IPS-15b (cell line): ENCODE results near the gene DIPK1B.
A peak's percentile ranks its signal among the peaks of the same experiment; 100 is the strongest.

Experiments used
- H3K27me3 ChIP-seq: one replicate; pipeline ENCODE4 v1.6.1; 2013; ENCODE audit warnings: low read length; ENCODE audit not compliant: control insufficient read depth, insufficient read depth
- H3K36me3 ChIP-seq: one replicate; pipeline ENCODE4 v1.6.1; 2013; ENCODE audit warnings: low read length; ENCODE audit not compliant: control insufficient read depth, insufficient read depth
- H3K4me1 ChIP-seq: one replicate; pipeline ENCODE4 v1.6.1; 2013; ENCODE audit warnings: mild to moderate bottlenecking, low read length; ENCODE audit not compliant: control insufficient read depth, insufficient read depth
- H3K4me3 ChIP-seq: one replicate; pipeline ENCODE4 v1.5.1; 2013; ENCODE audit warnings: low read depth, low read length
- H3K9ac ChIP-seq: one replicate; pipeline ENCODE4 v1.6.1; 2013; ENCODE audit warnings: low read depth, mild to moderate bottlenecking, low read length
- H3K9me3 ChIP-seq: one replicate; pipeline ENCODE4 v1.6.1; 2013; ENCODE audit warnings: mild to moderate bottlenecking, low read length; ENCODE audit not compliant: control insufficient read depth, insufficient read depth

Gene DIPK1B

DNA sequence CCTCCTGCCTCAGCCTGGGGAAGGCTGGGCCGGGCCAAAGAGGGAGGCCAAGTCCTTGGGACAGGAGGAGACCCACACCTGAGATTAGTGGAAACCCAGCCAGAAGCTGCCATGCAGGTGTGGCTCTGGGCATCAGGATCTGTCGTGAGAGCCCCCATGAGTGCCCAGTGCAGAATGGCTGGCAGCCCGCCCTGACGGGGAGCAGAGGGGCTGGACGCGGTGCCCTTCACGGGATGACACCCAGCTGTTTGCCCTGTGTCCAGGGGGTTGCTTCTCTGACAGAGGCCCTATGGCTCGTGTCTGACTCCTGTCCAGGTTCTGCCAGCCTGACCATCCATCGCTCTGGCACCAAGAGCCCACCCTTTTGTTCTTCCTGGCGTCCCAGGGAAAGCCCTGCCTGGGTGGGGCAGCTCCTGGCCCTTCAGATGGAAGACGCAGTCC lies 8.5 kb downstream of the DIPK1B start:
- Histone ChIP-seq H3K9ac (no peak overlapping the region), H3K27me3 (no peaks in the 10 kb centered on the region), H3K4me3 (no peak overlapping the region), H3K9me3 (no peaks in the 10 kb centered on the region), H3K36me3 (peaks cover 46% of the 10 kb centered on the region), H3K4me1 (peaks cover 2% of the 10 kb centered on the region)

DNA sequence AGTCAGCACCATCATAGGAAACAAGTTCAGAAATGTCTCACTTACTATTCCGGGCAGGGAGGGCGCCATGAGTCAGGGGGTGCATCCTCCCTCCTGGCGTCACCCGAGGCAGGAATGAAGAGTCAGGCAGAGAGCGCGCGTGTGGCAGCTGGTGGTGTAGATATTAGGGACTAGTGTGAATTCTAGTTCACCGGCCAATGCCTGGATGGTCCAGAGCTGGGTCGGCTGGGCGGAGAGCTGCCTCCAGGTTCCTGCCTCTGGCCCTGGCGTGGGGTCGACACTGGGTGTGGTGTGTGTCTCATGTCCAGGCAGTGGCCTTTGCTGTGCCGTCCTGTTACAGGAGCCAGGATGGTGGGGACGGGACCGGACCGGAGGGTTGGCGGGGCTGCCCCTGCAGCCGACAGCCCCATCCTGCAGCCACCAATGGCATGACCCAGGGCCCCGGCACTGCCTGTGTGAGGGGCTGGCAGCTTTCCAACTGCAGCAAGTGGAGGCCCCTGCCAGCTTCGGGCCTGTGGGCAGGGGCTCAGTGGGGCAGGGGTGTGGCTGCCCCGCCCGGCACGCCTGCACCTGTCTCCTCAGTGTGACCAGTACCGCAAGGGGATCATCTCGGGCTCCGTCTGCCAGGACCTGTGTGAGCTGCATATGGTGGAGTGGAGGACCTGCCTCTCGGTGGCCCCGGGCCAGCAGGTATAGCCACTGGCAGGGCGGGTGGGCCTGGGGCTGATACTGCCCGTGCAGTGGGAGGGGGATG lies 9.1 kb downstream of the DIPK1B start:
- peaks cover 6% of the 10 kb centered on the region for H3K4me1 ChIP-seq

DNA sequence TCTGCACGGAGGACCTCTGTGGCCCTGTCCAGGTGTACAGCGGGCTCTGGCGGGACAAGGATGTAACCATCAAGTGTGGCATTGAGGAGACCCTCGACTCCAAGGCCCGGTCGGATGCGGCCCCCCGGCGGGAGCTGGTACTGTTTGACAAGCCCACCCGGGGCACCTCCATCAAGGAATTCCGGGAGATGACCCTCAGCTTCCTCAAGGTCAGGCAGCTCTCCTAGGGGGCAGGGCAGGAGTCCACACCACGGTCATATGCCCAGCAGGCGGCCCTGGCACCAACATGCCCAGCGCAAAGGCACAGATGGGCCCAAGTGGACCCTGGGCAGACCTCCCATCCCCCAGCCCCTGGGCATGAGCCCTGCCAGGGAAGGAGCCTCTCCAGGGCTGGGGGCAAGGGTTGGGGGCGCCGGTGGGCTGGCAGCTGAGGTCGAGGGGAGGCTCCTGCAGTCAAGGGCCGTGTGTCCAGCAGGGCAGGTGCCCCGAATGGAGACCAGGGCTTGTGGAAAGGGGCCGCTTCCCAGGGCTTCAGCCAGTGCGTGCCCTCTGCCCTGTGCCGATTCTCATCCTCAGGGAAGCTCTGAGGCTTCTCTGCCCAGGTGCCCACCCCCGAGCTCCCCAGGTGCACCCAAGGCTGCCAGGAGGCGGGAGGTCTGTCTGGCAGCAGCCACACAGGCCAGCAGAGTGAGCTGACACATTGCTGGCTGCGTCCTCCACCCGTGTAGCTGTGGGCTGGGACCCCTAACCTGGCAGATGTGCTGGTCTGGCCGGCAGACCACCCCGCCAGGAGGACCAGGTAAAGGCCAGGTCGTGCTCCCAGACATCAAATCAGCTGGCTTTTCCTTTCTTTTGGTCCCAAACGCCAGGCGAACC lies 10.0 kb downstream of the DIPK1B start:
- Histone ChIP-seq H3K4me3 (no peak overlapping the region), H3K9ac (no peak overlapping the region), H3K4me1 (peaks cover 10% of the 10 kb centered on the region), H3K27me3 (no peaks in the 10 kb centered on the region), H3K36me3 (peaks cover 54% of the 10 kb centered on the region), H3K9me3 (no peaks in the 10 kb centered on the region)

More for the DNA sequence above, 9.1 kb downstream of the DIPK1B start:
- H3K36me3 ChIP-seq = peaks cover 52% of the 10 kb centered on the region
- H3K4me3 ChIP-seq = no peak overlapping the region
- no peaks in the 10 kb centered on the region for H3K27me3 ChIP-seq
- no peaks in the 10 kb centered on the region for H3K9me3 ChIP-seq
- no peak overlapping the region for H3K9ac ChIP-seq

DNA sequence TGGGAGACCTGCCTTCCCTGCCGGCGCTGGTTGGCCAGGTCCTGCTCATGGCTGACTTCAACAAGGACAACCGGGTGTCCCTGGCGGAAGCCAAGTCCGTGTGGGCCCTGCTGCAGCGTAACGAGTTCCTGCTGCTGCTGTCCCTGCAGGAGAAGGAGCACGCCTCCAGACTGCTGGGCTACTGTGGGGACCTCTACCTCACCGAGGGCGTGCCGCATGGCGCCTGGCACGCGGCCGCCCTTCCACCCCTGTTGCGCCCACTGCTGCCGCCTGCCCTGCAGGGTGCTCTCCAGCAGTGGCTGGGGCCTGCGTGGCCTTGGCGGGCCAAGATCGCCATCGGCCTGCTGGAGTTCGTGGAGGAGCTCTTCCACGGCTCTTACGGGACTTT lies 10.6 kb downstream of the DIPK1B start:
- no peaks in the 10 kb centered on the region for H3K9me3 ChIP-seq
- H3K36me3 ChIP-seq = peaks cover 54% of the 10 kb centered on the region
- peaks cover 10% of the 10 kb centered on the region for H3K4me1 ChIP-seq
- H3K9ac ChIP-seq = no peak overlapping the region
- H3K4me3 ChIP-seq = no peak overlapping the region
- no peaks in the 10 kb centered on the region for H3K27me3 ChIP-seq

DNA sequence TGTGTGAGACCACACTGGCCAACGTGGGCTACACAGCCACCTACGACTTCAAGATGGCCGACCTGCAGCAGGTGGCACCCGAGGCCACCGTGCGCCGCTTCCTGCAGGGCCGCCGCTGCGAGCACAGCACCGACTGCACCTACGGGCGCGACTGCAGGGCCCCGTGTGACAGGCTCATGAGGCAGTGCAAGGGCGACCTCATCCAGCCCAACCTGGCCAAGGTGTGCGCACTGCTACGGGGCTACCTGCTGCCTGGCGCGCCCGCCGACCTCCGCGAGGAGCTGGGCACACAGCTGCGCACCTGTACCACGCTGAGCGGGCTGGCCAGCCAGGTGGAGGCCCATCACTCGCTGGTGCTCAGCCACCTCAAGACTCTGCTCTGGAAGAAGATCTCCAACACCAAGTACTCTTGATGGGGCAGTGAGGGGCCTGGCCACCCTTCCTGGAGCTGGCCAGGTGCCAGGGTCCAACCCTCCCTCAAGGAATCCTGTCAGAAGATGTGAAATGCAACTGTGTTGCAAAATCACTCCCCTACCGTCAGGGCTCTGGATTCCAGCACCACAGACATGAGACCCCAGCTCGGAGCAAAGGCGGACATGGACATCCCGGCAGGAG lies 11.1 kb downstream of the DIPK1B start:
- Histone ChIP-seq H3K36me3 (peaks cover 51% of the 10 kb centered on the region), H3K27me3 (no peaks in the 10 kb centered on the region), H3K4me1 (peaks cover 10% of the 10 kb centered on the region), H3K4me3 (no peak overlapping the region), H3K9ac (no peak overlapping the region), H3K9me3 (no peaks in the 10 kb centered on the region)

DNA sequence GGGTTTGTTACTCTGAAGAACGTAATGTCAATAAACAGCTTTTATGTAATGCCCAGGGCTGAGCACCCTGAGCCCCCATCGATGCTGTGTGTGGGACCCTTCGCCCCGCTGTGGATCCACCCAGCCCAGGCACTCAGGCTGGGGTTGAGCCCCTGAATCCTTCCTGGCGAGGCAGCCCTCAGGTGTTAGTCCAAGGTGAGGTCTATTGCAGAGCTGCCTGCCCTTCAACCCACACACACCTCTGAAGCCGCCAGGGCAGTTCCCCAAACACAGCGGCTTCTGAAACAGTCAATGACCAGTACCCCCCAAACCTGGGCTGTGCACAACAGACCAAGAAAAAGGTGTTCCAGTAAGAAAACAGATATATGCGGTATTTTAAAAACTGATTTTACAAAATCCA lies 11.6 kb downstream of the DIPK1B start:
- Histone ChIP-seq H3K9ac (no peak overlapping the region), H3K4me1 (peaks cover 10% of the 10 kb centered on the region), H3K4me3 (no peak overlapping the region), H3K27me3 (peaks cover 2% of the 10 kb centered on the region), H3K9me3 (no peaks in the 10 kb centered on the region), H3K36me3 (peaks cover 50% of the 10 kb centered on the region)

DNA sequence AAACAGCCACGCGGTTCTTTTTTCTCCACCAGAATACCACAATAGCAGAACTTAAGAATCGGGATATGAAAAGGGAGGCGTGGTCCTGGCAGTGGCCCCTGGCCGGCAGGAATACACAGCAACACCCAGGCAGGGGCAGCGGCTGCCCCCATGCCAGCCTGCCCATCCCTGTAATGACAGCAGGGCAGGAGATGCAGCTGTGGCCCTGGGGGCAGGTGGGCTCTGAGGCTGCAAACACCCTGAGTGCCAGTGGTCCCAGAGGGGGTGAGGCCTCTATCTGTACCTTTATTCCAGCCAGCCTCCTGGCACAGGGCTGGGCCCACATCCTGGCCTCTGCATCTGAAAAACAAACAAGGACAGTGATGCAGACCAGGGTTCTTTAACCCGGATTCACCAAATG lies 12.4 kb downstream of the DIPK1B start:
- Histone ChIP-seq H3K4me3 (no peak overlapping the region), H3K36me3 (peaks cover 50% of the 10 kb centered on the region), H3K9ac (no peak overlapping the region), H3K9me3 (no peaks in the 10 kb centered on the region), H3K4me1 (peaks cover 10% of the 10 kb centered on the region), H3K27me3 (peaks cover 7% of the 10 kb centered on the region)

DNA sequence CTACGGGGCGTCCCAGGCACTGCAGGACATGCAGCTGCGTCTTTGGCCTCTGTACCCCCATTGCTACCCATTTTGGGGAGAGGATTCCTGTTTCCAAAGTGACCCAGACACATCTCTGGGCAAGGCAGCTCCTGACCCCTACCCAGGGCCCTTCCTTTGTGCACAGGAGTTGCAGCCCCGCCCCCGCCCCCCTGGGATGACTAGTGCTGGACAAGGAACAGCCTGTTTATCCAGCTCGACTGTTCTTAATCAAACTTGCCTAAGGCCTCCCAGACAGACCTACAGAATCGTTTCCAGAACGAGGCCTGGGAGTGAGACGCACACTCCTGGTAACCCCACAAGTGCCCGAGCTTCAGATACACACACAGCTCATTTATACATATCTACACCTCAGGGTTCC lies 13.2 kb downstream of the DIPK1B start:
- Histone ChIP-seq H3K36me3 (peaks cover 50% of the 10 kb centered on the region), H3K4me3 (peak overlapping the region; percentile 80)

DNA sequence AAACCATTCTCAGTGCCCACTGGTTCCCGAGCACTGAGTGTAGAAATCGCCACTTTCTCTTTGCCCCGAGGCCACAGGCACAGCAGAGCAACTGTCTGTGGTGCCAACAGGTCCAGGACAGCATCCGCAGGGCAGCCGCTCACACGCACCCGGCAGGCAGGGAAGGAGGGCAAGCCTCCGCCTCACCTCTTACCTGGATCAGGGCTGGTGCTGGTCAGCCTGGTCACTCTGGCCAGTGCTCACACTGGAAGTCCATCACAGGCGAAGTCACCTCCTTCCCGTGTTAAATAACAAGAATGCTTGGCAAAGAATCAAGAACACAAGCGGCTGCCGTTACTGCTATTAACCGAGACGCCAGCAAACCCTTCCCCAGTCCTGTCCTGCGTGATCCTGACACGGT lies 13.7 kb downstream of the DIPK1B start:
- no peaks in the 10 kb centered on the region for H3K9me3 ChIP-seq
- no peak overlapping the region for H3K9ac ChIP-seq
- H3K27me3 ChIP-seq = peaks cover 7% of the 10 kb centered on the region
- peaks cover 10% of the 10 kb centered on the region for H3K4me1 ChIP-seq
- H3K4me3 ChIP-seq = peak overlapping the region; percentile 80
- peaks cover 50% of the 10 kb centered on the region for H3K36me3 ChIP-seq

More for the DNA sequence above, 13.2 kb downstream of the DIPK1B start:
- Histone ChIP-seq H3K4me1 (peaks cover 10% of the 10 kb centered on the region), H3K27me3 (peaks cover 7% of the 10 kb centered on the region), H3K9ac (no peak overlapping the region), H3K9me3 (no peaks in the 10 kb centered on the region)

DNA sequence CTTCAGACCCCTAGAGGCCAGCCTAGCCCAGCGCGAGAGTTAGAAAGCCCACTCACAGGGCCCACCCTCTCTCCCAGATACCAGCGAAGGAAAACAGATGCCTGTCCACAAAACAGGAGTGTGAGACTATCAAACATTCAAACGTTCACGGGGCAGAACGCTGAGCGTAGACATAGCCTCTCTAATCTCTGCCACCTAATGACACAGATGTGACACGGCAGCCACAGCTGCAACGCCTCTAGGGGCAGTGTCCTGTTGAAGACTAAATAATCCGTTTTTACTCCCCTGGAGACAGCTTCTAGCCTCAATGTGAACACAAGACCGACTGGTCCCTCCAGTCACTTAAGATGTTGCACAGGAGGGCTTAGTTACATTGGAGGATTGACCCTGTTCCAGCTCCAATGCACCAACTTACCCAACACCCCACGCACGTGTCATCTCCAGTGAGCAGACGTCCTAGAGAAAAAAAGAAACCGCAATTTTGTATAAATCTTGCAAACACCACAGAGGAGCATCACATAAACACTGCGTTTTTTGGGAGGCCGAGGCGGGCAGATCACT lies 14.3 kb downstream of the DIPK1B start:
- Histone ChIP-seq H3K27me3 (peaks cover 7% of the 10 kb centered on the region), H3K9ac (peak overlapping the region; percentile 92), H3K9me3 (no peaks in the 10 kb centered on the region), H3K4me3 (peak overlapping the region; percentile 80), H3K4me1 (peaks cover 10% of the 10 kb centered on the region), H3K36me3 (peaks cover 46% of the 10 kb centered on the region)

DNA sequence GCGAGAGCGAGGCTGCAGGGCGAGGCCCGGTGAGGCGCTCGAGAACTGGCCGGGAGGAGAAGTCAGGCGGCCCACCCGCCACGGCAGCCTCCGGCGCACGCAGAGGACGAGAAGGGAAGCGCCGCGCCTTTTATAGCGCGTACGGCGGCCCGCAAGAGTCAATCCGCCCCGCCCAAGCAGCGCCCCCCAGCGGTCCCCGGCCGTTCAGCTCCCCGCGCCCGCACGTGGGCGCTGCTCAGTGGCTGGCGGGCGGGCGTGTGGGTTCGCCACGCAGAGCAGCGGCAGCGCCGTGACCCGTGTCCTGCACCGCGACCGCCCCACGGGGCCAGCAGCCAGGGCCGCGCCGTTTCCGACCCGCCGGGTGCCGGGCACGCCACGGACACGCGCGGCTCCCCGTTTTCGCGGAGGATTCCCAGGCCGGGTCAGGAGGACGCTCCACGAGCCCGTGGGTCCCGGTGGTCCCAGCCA lies 15.7 kb downstream of the DIPK1B start:
- Histone ChIP-seq H3K4me3 (peak overlapping the region; percentile 80), H3K36me3 (peaks cover 34% of the 10 kb centered on the region), H3K9me3 (no peaks in the 10 kb centered on the region), H3K4me1 (peaks cover 10% of the 10 kb centered on the region), H3K9ac (peak overlapping the region; percentile 92), H3K27me3 (peaks cover 7% of the 10 kb centered on the region)
